IMR-90 (cell line): ENCODE measurements around the gene SLC22A5.

Experiments used
- CEBPB ChIP-seq: IDR thresholded peaks from 2 replicates; pipeline ENCODE4 v1.6.1; 2012; ENCODE audit warnings: low read depth, low read length, improper control_type of control experiment
- CHD1 ChIP-seq: IDR thresholded peaks from 2 replicates; pipeline ENCODE4 v1.6.1; 2012; ENCODE audit warnings: low read depth, low read length, improper control_type of control experiment
- MAZ ChIP-seq: IDR thresholded peaks from 2 replicates; pipeline ENCODE4 v1.6.1; 2012; ENCODE audit warnings: low read depth, mild to moderate bottlenecking, low read length, improper control_type of control experiment, moderate library complexity, borderline replicate concordance
- MXI1 ChIP-seq: IDR thresholded peaks from 2 replicates; pipeline ENCODE4 v1.6.1; 2012; ENCODE audit warnings: low read depth, mild to moderate bottlenecking, low read length, moderate library complexity, borderline replicate concordance
- POLR2A ChIP-seq: IDR thresholded peaks from 2 replicates; pipeline ENCODE4 v1.6.1; 2012; ENCODE audit warnings: mild to moderate bottlenecking, low read depth, low read length
- RCOR1 ChIP-seq: IDR thresholded peaks from 2 replicates; pipeline ENCODE4 v1.6.1; 2012; ENCODE audit warnings: mild to moderate bottlenecking, low read length, improper control_type of control experiment; ENCODE audit not compliant: insufficient replicate concordance
- RFX5 ChIP-seq: IDR thresholded peaks from 2 replicates; pipeline ENCODE4 v1.8.0; 2012; ENCODE audit warnings: low read depth, mild to moderate bottlenecking, low read length, moderate library complexity
- SMC3 ChIP-seq: fragments of 150-350 bp; IDR thresholded peaks from 2 replicates; pipeline ENCODE4 v1.6.1; 2016; ENCODE audit warnings: low read depth, mild to moderate bottlenecking, antibody characterized with exemption, low read length, moderate library complexity
- USF2 ChIP-seq: fragments of 150-350 bp; IDR thresholded peaks from 2 replicates; pipeline ENCODE4 v1.6.1; 2017; ENCODE audit warnings: mild to moderate bottlenecking, antibody characterized with exemption, low read length, low read depth
- TF ChIP-seq, protein P1 (sequence below): conservative IDR thresholded peaks from 2 replicates; pipeline ENCODE4 v1.5.1; 2012; ENCODE audit warnings: mild to moderate bottlenecking, low read depth, low read length, improper control_type of control experiment

- TF ChIP-seq CHD1: no peak
- no peak for TF ChIP-seq POLR2A
- no peak for TF ChIP-seq MAZ
- TF ChIP-seq, protein P1, sequence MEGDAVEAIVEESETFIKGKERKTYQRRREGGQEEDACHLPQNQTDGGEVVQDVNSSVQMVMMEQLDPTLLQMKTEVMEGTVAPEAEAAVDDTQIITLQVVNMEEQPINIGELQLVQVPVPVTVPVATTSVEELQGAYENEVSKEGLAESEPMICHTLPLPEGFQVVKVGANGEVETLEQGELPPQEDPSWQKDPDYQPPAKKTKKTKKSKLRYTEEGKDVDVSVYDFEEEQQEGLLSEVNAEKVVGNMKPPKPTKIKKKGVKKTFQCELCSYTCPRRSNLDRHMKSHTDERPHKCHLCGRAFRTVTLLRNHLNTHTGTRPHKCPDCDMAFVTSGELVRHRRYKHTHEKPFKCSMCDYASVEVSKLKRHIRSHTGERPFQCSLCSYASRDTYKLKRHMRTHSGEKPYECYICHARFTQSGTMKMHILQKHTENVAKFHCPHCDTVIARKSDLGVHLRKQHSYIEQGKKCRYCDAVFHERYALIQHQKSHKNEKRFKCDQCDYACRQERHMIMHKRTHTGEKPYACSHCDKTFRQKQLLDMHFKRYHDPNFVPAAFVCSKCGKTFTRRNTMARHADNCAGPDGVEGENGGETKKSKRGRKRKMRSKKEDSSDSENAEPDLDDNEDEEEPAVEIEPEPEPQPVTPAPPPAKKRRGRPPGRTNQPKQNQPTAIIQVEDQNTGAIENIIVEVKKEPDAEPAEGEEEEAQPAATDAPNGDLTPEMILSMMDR: no peak
- no peak for TF ChIP-seq RCOR1
- no peak for TF ChIP-seq SMC3
- no peak for TF ChIP-seq CEBPB
- TF ChIP-seq MXI1: no peak
- no peak for TF ChIP-seq USF2
- TF ChIP-seq RFX5: no peak
Observed at GRCh38 chr5:132327252-132327955, 42.1 kb upstream of the SLC22A5 start.
